WI38 (cell line): ENCODE measurements around the gene TOP1.

Source experiments
- H3K4me3 ChIP-seq: 2 replicates; pipeline ENCODE4 v1.5.1; 2011; ENCODE audit warnings: low read depth, mild to moderate bottlenecking, control low read depth, low read length
- CTCF ChIP-seq: IDR thresholded peaks from 2 replicates; pipeline ENCODE4 v1.5.1; 2012; ENCODE audit warnings: low read depth, mild to moderate bottlenecking, control low read depth, low read length

TOP1 gene

DNA sequence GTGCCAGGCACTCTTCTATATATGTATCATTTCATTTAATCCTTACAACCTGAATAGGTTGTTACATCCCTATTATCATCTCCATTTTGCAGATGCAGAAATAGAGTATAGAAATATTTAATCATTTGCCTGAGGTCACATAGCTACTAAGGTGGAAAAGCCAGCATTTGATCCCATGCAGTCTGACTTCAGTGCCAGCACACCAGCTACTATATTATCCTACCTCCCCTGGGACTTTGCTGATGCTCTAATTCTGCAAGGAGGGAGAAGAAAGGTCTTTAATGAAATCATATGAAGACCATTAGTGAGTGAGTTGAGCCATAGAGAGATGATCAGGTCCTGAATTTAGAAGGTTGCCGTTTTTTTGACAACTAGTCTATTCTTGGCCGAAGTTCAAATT is 53.7 kb downstream of the TOP1 start:
- no peak overlapping the region for H3K4me3 ChIP-seq
- no peak for TF ChIP-seq CTCF

DNA sequence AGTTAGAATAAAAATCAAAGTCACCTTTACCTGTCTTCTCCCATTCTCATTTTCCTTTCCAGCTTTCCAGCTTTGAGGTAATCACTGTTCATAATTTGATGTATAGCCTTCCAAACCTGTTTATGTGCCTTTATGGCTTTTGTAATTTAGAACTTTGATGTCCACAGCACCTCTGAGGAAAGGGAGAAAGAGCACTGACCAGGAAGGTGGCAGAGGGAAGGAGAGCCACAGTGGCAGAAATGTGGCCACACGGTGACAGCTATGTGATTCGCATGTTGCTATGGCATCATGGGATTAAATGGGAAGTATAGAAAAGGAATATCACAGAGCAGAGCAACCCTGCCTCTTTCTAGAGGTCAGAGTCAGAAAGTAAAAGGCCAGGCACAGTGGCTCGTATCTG is 57.0 kb downstream of the TOP1 start:
- TF ChIP-seq CTCF, result no peak
- H3K4me3 ChIP-seq, result no peak overlapping the region

DNA sequence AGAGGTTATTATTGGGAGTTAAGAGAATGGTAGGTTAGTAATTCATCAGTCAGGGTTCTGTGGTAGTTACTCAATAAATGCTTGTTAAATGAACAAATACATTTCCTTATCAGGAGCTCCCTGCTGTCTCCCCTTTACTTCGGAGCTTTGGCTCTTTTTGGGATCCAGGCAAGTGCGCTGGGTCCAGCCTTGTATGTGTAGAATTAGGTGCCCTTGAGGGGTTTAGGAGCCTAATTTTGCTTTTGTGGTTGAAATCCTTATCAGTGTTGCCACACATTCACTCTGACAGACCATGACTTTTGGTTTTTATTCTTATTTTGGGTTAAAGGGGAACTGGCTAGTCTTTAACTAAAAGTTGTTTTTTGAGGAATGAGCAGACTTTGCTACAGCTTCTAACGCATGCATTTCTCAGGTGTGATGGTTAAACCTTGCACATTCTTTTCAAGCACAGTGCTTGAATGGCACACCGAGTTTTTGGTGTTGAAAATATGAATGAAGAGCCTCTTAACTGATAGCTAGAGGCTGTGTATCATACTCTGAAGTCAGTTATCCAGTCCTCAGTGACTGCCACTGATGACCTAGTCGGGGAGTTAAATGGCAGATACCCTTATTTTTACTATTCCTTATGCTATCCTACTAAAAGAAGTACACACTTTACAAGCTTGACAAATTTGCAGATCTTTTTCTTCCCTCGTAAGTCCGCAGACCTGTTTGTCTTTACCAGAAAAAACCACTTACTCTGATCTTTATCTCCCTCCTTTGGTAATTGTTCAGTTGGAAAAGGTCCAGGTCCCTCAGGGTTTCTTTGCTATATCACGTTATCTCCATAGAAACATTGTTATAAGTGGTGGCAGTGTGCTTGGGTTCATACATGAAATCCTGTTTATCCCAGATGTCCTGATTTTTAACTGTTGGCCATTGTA is 58.0 kb downstream of the TOP1 start:
- no peak overlapping the region for H3K4me3 ChIP-seq
- no peak for TF ChIP-seq CTCF

GRCh38 chr20:41087325-41087685 is 58.7 kb downstream of the TOP1 start:
- H3K4me3 ChIP-seq, result no peak overlapping the region
- no peak for TF ChIP-seq CTCF

GRCh38 chr20:41087777-41088176 is 59.2 kb downstream of the TOP1 start:
- no peak for TF ChIP-seq CTCF
- no peak overlapping the region for H3K4me3 ChIP-seq

- no peak for TF ChIP-seq CTCF
- H3K4me3 ChIP-seq, result no peak overlapping the region
Measured at GRCh38 chr20:41089555-41089954, 60.9 kb downstream of the TOP1 start.

DNA sequence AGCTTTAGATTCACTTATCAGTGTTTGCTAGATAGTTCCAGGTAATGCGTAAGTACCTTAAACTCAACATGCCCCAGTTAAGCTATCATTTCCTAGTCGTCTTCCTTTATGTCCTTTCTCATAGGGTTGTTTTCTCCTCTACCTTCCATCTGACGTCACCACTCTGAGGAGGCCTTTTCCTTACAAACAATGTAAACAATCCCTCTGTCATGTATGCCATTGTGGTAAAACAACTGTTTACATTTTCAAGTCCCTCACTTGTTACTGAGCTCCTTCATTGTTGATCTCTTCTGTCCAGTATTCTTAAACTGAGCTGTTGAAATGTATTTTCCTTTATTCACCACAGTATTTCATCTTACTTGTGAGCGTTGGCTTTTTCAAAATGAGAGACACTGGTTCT is 63.3 kb downstream of the TOP1 start:
- TF ChIP-seq CTCF, result no peak
- no peak overlapping the region for H3K4me3 ChIP-seq
